ENCODE measurements around the gene PCDH15. TPM values are rescaled to one million over a fixed set of nuclear protein-coding genes. Genes with fewer than 3 reads are reported as not detected.

PCDH15 gene
- total and polyA plus RNA-seq, 2 experiments from 2014 or later = 1.1 to 1.7 TPM

DNA sequence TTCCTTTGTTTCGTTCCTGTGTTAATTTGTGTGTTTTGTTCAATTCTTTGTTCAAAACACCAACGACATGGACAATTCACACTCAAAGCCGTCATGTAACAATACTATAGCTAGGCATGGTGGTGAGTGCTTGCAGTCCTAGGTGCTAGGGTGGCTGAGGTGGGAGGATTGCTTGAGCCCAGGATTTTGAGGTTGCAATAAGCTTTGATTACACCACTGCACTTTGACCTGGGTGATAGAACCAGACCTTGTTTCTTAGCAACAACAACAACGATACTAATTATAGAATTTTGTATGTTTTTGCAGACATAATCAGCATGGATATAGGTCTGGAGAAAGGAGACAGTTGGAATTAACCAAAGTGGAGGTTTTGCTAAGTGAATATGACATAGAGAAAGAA lies 936.2 kb downstream of the PCDH15 start:
- no peaks in the 10 kb centered on the region for H3K9me3 ChIP-seq (ENCODE audit: low read depth)
- no peak for DNase-seq (ENCODE audit: low spot score)
- H3K4me3 ChIP-seq = no peak overlapping the region
- no peaks in the 10 kb centered on the region for H4K20me1 ChIP-seq (ENCODE audit: insufficient read depth, poor library complexity, severe bottlenecking)
- WGBS (ENCODE audit: low lambda C conversion rate, missing lambda C conversion rate) = 96% methylated on average over 4 of the region's 4 CpGs
- no peaks in the 10 kb centered on the region for H3K79me2 ChIP-seq
- H3K36me3 ChIP-seq (replicated peaks; ENCODE audit: insufficient read depth, low read depth) = no peaks in the 10 kb centered on the region
- TF ChIP-seq EZH2phosphoT487 (IDR thresholded peaks at IDR 0.05; ENCODE audit: low read depth, severe bottlenecking, unreplicated experiment) = no peak
- TF ChIP-seq, protein P1, sequence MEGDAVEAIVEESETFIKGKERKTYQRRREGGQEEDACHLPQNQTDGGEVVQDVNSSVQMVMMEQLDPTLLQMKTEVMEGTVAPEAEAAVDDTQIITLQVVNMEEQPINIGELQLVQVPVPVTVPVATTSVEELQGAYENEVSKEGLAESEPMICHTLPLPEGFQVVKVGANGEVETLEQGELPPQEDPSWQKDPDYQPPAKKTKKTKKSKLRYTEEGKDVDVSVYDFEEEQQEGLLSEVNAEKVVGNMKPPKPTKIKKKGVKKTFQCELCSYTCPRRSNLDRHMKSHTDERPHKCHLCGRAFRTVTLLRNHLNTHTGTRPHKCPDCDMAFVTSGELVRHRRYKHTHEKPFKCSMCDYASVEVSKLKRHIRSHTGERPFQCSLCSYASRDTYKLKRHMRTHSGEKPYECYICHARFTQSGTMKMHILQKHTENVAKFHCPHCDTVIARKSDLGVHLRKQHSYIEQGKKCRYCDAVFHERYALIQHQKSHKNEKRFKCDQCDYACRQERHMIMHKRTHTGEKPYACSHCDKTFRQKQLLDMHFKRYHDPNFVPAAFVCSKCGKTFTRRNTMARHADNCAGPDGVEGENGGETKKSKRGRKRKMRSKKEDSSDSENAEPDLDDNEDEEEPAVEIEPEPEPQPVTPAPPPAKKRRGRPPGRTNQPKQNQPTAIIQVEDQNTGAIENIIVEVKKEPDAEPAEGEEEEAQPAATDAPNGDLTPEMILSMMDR (IDR thresholded peaks at IDR 0.05; ENCODE audit: poor library complexity) = no peak
- TF ChIP-seq EZH2 (IDR thresholded peaks at IDR 0.05; ENCODE audit: borderline replicate concordance) = no peak
- H3K4me1 ChIP-seq (ENCODE audit: insufficient read depth) = no peaks in the 10 kb centered on the region
- no peak overlapping the region for H3K27ac ChIP-seq
- no peaks in the 10 kb centered on the region for H3K9me2 ChIP-seq (replicated peaks; ENCODE audit: insufficient read depth)
- no peak overlapping the region for H2AFZ ChIP-seq
- no peak overlapping the region for H3K4me2 ChIP-seq
- no peaks in the 10 kb centered on the region for H3K27me3 ChIP-seq

DNA sequence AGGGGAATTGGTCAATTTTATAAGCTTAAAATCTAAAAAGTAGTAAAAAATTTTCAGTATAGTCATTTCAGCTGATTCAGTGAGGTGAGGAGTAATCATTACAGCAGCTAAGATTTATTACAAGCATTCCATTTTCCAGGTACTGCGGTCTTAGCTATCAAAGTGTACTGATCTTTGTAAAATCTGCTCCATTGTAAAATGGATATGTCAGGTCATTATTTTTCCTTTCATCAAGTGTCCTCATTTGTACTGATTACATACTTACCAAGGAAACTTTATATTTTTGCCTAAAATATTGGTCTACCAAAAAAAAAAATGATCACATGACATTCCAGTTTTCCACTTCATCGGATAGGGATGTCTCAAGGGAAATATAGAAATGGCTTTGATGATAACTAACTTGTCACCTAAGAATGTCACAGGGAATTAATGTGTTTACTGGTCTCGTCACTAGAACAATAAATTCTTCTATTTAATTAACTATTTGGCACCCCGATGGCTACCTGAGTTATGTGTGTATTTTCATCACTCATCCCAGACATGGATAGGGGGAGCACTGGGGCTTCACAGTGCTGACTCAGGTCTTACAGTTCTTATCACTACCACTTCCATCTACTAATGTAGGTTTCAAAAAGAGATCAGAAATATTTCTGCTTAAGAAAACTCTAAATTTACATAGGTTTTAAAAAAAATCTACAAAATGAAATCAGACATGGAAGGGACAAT lies 948.4 kb downstream of the PCDH15 start:
- no peaks in the 10 kb centered on the region for H3K9me3 ChIP-seq (ENCODE audit: low read depth)

GRCh38 chr10:53846809-53847208 lies 954.2 kb downstream of the PCDH15 start:
- Histone ChIP-seq H3K4me3 (no peak overlapping the region), H3K36me3 (replicated peaks; ENCODE audit: insufficient read depth, low read depth) (no peaks in the 10 kb centered on the region), H3K9me3 (ENCODE audit: low read depth) (no peaks in the 10 kb centered on the region), H3K79me2 (no peaks in the 10 kb centered on the region), H3K4me2 (no peak overlapping the region), H4K20me1 (ENCODE audit: insufficient read depth, poor library complexity, severe bottlenecking) (no peaks in the 10 kb centered on the region), H3K4me1 (ENCODE audit: insufficient read depth) (no peaks in the 10 kb centered on the region), H3K9me2 (replicated peaks; ENCODE audit: insufficient read depth) (no peaks in the 10 kb centered on the region), H3K27me3 (no peaks in the 10 kb centered on the region), H3K27ac (no peak overlapping the region), H2AFZ (no peak overlapping the region)
- TF ChIP-seq, protein P1 (IDR thresholded peaks at IDR 0.05; ENCODE audit: poor library complexity) = no peak
- TF ChIP-seq EZH2 (IDR thresholded peaks at IDR 0.05; ENCODE audit: borderline replicate concordance) (no peak), EZH2phosphoT487 (IDR thresholded peaks at IDR 0.05; ENCODE audit: low read depth, severe bottlenecking, unreplicated experiment) (no peak)
- no peak for DNase-seq (ENCODE audit: low spot score)
- 89% methylated on average over 2 of the region's 2 CpGs for WGBS (ENCODE audit: low lambda C conversion rate, missing lambda C conversion rate)

More for the DNA sequence above, 948.4 kb downstream of the PCDH15 start:
- DNase-seq (ENCODE audit: low spot score) = no peak
- no peaks in the 10 kb centered on the region for H3K36me3 ChIP-seq (replicated peaks; ENCODE audit: insufficient read depth, low read depth)
- 80% methylated on average over 4 of the region's 4 CpGs for WGBS (ENCODE audit: low lambda C conversion rate, missing lambda C conversion rate)
- H3K4me3 ChIP-seq = no peak overlapping the region
- no peak overlapping the region for H2AFZ ChIP-seq
- no peaks in the 10 kb centered on the region for H3K27me3 ChIP-seq
- no peak overlapping the region for H3K4me2 ChIP-seq
- no peaks in the 10 kb centered on the region for H3K4me1 ChIP-seq (ENCODE audit: insufficient read depth)
- no peak overlapping the region for H3K27ac ChIP-seq
- H3K9me2 ChIP-seq (replicated peaks; ENCODE audit: insufficient read depth) = no peaks in the 10 kb centered on the region
- no peaks in the 10 kb centered on the region for H4K20me1 ChIP-seq (ENCODE audit: insufficient read depth, poor library complexity, severe bottlenecking)
- H3K79me2 ChIP-seq = no peaks in the 10 kb centered on the region
- no peak for TF ChIP-seq EZH2 (IDR thresholded peaks at IDR 0.05; ENCODE audit: borderline replicate concordance)
- TF ChIP-seq, protein P1 (IDR thresholded peaks at IDR 0.05; ENCODE audit: poor library complexity) = no peak
- TF ChIP-seq EZH2phosphoT487 (IDR thresholded peaks at IDR 0.05; ENCODE audit: low read depth, severe bottlenecking, unreplicated experiment) = no peak
